Smooth muscle cell (in vitro differentiated cells): ENCODE results near the gene OR5H6. TPM values are rescaled to one million over a fixed set of nuclear protein-coding genes. Genes with fewer than 3 reads are reported as not detected.

Experiments used
- DNase-seq: peaks from one replicate; lab custom pipeline; 2025; ENCODE audit not compliant: unreplicated experiment; lab: John Stamatoyannopoulos, UW
- H2AFZ ChIP-seq: fragments of 200-600 bp; sonication (generic); 2 replicates; pipeline ENCODE4 v1.6.0; 2016; ENCODE audit warnings: antibody characterized with exemption, low read depth, mild to moderate bottlenecking
- H3F3A ChIP-seq: fragments of 200-600 bp; sonication (generic); 2 replicates; pipeline ENCODE4 v1.6.0; 2017; ENCODE audit warnings: antibody characterized with exemption, low read depth
- H3K27ac ChIP-seq: fragments of 200-600 bp; sonication (generic); 2 replicates; pipeline ENCODE4 v1.5.1; 2016; ENCODE audit warnings: low read depth, mild to moderate bottlenecking
- H3K27me3 ChIP-seq: fragments of 200-600 bp; sonication (generic); 2 replicates; pipeline ENCODE4 v1.6.1; 2016; ENCODE audit warnings: low read depth, mild to moderate bottlenecking
- H3K36me3 ChIP-seq: fragments of 200-600 bp; sonication (generic); 2 replicates; pipeline ENCODE4 v1.5.1; 2016; ENCODE audit warnings: low read depth
- H3K4me1 ChIP-seq: fragments of 200-600 bp; sonication (generic); 2 replicates; pipeline ENCODE4 v1.5.1; 2016; ENCODE audit warnings: low read depth
- H3K4me2 ChIP-seq: fragments of 200-600 bp; sonication (generic); 2 replicates; pipeline ENCODE4 v1.6.0; 2016; ENCODE audit warnings: mild to moderate bottlenecking
- H3K4me3 ChIP-seq: fragments of 200-600 bp; sonication (generic); 2 replicates; pipeline ENCODE4 v1.5.1; 2016; ENCODE audit warnings: mild to moderate bottlenecking
- H3K79me2 ChIP-seq: fragments of 200-600 bp; sonication (generic); 2 replicates; pipeline ENCODE4 v1.6.0; 2016; ENCODE audit warnings: low read depth, mild to moderate bottlenecking
- H3K9ac ChIP-seq: fragments of 200-600 bp; sonication (generic); 2 replicates; pipeline ENCODE4 v1.6.0; 2016; ENCODE audit warnings: low read depth
- H3K9me3 ChIP-seq: fragments of 200-600 bp; sonication (generic); replicated peaks from 2 replicates; pipeline ENCODE4 v1.5.1; 2016; ENCODE audit warnings: low read depth
- H4K20me1 ChIP-seq: fragments of 200-600 bp; sonication (generic); 2 replicates; pipeline ENCODE4 v1.6.0; 2016; ENCODE audit warnings: low read depth
- WGBS: methylation state at CpG from one replicate; pipeline ENCODE4 v1.1.7; 2016; ENCODE audit warnings: low lambda C conversion rate; 5-methylcytosine and 5-hydroxymethylcytosine counted together
- polyA plus RNA-seq: library from polyadenylated mRNA; unstranded; fragments of >200 nt; fragmentation: Nextera tagmentation; extraction: Ambion mirVana; gene quantifications from 2 replicates; pipeline ENCODE4 v1.2.1, GENCODE V29; 2016
- total RNA-seq: library from RNA; depleted of rRNA; stranded (reverse); fragments of >200 nt; gene quantifications from 2 replicates; pipeline ENCODE4 v1.2.3, GENCODE V29; 2014
- TF ChIP-seq, protein P1 (sequence below): fragments of 200-600 bp; sonication (generic); IDR thresholded peaks from 2 replicates; pipeline ENCODE4 v1.5.1; 2017; ENCODE audit warnings: borderline replicate concordance, mild to moderate bottlenecking, antibody characterized with exemption; ENCODE audit not compliant: insufficient read depth, poor library complexity, severe bottlenecking

Gene OR5H6
- total RNA-seq = not detected in 2 replicates
- polyA plus RNA-seq = not detected in 2 replicates

DNA sequence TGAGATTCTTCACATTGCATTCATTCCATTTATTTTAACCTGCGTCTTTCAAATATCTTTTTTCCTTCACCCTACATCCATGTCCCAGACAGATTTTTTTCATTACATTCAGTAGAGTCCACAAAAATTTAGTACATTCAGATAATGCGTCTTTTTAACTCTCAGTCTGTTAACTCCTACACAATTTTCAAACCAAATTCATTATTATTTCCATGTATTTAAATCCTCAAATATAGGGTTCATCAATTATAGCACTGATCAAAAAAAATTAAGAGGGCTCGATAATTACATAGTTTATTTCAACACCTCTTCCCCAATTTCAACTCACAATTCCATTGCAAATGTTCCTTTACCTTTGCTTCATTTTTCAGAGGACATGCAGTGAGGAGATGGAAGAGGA is at the start of gene OR5H6:
Gene OR5H6, plus strand, starts transcription at position 301 of the 400 bp plus-strand sequence. Its CDS starts 89 bp downstream, at position 390.
- Histone ChIP-seq H4K20me1 (no peaks in the 10 kb centered on the region), H3K79me2 (no peaks in the 10 kb centered on the region), H3K9me3 (no peaks in the 10 kb centered on the region), H3K27ac (no peak within 1 kb of the TSS), H3K27me3 (no peaks in the 10 kb centered on the region), H2AFZ (no peak within 1 kb of the TSS), H3K36me3 (no peaks in the 10 kb centered on the region), H3F3A (no peaks in the 10 kb centered on the region), H3K4me2 (no peak within 1 kb of the TSS), H3K4me1 (no peaks in the 10 kb centered on the region), H3K4me3 (no peak within 1 kb of the TSS), H3K9ac (no peak within 1 kb of the TSS)
- DNase-seq = no peak
- WGBS = 87% methylated on average over 3 of the region's 3 CpGs
- TF ChIP-seq, protein P1, sequence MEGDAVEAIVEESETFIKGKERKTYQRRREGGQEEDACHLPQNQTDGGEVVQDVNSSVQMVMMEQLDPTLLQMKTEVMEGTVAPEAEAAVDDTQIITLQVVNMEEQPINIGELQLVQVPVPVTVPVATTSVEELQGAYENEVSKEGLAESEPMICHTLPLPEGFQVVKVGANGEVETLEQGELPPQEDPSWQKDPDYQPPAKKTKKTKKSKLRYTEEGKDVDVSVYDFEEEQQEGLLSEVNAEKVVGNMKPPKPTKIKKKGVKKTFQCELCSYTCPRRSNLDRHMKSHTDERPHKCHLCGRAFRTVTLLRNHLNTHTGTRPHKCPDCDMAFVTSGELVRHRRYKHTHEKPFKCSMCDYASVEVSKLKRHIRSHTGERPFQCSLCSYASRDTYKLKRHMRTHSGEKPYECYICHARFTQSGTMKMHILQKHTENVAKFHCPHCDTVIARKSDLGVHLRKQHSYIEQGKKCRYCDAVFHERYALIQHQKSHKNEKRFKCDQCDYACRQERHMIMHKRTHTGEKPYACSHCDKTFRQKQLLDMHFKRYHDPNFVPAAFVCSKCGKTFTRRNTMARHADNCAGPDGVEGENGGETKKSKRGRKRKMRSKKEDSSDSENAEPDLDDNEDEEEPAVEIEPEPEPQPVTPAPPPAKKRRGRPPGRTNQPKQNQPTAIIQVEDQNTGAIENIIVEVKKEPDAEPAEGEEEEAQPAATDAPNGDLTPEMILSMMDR = no peak

DNA sequence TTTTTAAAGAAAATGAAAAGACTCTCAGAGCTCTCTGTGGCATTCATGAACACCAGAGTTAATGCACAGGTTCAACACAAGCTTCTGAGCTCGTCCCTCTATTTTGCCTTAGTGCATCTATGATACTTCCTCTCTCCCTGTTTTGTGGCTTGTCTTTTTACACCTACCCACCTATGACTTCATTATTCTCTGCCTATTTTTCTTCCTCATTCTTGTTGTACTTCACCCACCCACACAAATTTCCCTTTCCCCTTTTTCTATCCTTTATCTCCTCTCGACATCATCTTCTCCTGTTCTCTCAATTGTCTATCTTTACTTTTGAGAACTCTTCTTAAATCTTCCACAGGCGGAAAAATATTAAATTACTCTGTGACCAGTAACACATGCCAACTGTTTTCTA is 49.0 kb upstream of the OR5H6 start:
- Histone ChIP-seq H3K27ac (no peak overlapping the region), H3K9me3 (no peaks in the 10 kb centered on the region), H3F3A (no peaks in the 10 kb centered on the region), H2AFZ (no peak overlapping the region), H4K20me1 (no peaks in the 10 kb centered on the region), H3K4me1 (no peaks in the 10 kb centered on the region), H3K4me3 (no peak overlapping the region), H3K36me3 (no peaks in the 10 kb centered on the region), H3K4me2 (no peak overlapping the region), H3K79me2 (no peaks in the 10 kb centered on the region), H3K27me3 (no peaks in the 10 kb centered on the region), H3K9ac (no peak overlapping the region)
- TF ChIP-seq, protein P1 = no peak
- WGBS = 89% methylated on average over 3 of the region's 3 CpGs
- DNase-seq = no peak

DNA sequence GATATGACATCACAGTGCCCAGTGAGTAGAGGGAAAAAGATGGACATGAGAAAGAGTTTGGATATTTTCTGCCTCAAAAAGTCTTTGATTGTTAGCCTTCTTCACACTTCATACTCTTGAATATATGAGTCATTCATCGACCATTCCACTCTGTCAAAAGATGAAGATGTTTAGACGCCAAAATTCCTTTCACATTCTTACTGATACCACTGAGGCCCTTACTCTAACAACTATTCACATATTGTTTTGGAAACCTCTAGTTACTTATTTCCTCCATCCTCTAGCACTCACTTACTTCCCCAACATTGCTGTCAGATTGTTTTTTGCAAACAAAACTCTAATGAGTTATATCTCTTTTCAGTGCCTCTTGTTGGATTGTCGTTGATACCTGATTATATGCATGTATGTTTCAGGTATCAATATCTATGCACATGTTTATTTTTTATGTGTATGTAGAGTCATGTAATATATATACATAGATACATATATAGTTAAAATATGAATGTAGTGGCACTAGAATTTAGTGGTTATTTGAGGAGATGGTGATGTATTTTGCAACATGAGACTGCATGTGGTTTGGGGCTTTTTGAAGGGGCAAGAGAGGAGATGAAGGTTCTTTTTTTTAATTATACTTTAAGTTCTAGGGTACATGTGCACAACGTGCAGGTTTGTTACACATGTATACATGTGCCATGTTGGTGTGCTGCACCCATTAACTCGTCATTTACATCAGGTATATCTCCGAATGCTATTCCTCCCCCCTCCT is 40.0 kb upstream of the OR5H6 start:
- no peaks in the 10 kb centered on the region for H3K79me2 ChIP-seq
- no peak for DNase-seq
- no peaks in the 10 kb centered on the region for H3K9me3 ChIP-seq
- no peak overlapping the region for H3K4me3 ChIP-seq
- TF ChIP-seq, protein P1 = no peak
- no peaks in the 10 kb centered on the region for H3K4me1 ChIP-seq
- no peaks in the 10 kb centered on the region for H3K27me3 ChIP-seq
- H3F3A ChIP-seq = no peaks in the 10 kb centered on the region
- H3K27ac ChIP-seq = no peak overlapping the region
- no peaks in the 10 kb centered on the region for H3K36me3 ChIP-seq
- WGBS = 82% methylated on average over 6 of the region's 6 CpGs
- H3K4me2 ChIP-seq = no peak overlapping the region
- no peaks in the 10 kb centered on the region for H4K20me1 ChIP-seq
- H3K9ac ChIP-seq = no peak overlapping the region
- no peak overlapping the region for H2AFZ ChIP-seq

DNA sequence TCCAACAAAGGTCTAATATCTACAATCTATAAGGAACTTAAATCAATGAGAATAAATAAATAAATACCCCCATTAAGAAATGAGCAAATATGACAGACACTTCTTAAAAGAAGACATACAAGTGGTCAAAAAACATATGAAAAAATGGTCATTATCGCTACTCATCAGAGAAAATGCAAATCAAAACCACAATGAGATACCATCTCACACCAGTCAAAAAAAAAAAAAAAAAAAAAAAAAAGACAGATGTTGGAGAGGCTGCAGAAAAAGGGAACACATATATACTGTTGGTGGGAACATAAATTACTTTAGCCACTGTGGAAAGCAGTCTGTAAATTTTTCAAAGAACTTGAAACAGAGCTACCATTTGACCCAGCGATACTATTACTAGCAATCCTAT is 31.6 kb upstream of the OR5H6 start:
- Histone ChIP-seq H4K20me1 (no peaks in the 10 kb centered on the region), H3K27me3 (no peaks in the 10 kb centered on the region), H3K9me3 (no peaks in the 10 kb centered on the region), H3K4me1 (no peaks in the 10 kb centered on the region), H3K4me2 (no peak overlapping the region), H3F3A (no peaks in the 10 kb centered on the region), H3K9ac (no peak overlapping the region), H3K79me2 (no peaks in the 10 kb centered on the region), H3K27ac (no peak overlapping the region), H3K36me3 (no peaks in the 10 kb centered on the region), H3K4me3 (no peak overlapping the region), H2AFZ (no peak overlapping the region)
- TF ChIP-seq, protein P1 = no peak
- 95% methylated on average over 1 of the region's 2 CpGs for WGBS
- no peak for DNase-seq
